ENCODE data around the gene LST1. TPM values are rescaled to one million over a fixed set of nuclear protein-coding genes. Genes with fewer than 3 reads are reported as not detected.

Gene LST1
- total and polyA plus RNA-seq, 2 donors (not counting 1 experiment from before 2014, with no cell fraction given), result 7.4 to 30.5 TPM

DNA sequence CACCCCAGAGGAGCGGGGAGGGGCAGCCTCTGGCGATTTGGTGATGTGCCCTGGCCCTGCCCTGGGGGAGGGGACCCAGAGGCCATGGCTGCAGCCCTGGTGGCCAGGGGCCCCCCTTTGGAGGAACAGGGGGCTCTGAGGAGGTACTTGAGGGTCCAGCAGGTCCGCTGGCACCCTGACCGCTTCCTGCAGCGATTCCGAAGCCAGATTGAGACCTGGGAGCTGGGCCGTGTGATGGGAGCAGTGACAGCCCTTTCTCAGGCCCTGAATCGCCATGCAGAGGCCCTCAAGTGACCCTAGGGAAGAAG is 27.8 kb upstream of the LST1 start:
- no peaks in the 10 kb centered on the region for H3K27me3 Mint-ChIP-seq
- peaks cover 74 to 75% of the 10 kb centered on the region in 2 donors for H3K4me1 ChIP-seq (ENCODE audit: control insufficient read depth in 2 of 2, insufficient read depth in 2 of 2, low read length in 2 of 2)
- TF ChIP-seq, protein P1, sequence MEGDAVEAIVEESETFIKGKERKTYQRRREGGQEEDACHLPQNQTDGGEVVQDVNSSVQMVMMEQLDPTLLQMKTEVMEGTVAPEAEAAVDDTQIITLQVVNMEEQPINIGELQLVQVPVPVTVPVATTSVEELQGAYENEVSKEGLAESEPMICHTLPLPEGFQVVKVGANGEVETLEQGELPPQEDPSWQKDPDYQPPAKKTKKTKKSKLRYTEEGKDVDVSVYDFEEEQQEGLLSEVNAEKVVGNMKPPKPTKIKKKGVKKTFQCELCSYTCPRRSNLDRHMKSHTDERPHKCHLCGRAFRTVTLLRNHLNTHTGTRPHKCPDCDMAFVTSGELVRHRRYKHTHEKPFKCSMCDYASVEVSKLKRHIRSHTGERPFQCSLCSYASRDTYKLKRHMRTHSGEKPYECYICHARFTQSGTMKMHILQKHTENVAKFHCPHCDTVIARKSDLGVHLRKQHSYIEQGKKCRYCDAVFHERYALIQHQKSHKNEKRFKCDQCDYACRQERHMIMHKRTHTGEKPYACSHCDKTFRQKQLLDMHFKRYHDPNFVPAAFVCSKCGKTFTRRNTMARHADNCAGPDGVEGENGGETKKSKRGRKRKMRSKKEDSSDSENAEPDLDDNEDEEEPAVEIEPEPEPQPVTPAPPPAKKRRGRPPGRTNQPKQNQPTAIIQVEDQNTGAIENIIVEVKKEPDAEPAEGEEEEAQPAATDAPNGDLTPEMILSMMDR (IDR thresholded peaks at IDR 0.05), result no peak
- TF ChIP-seq EZH2 (IDR thresholded peaks at IDR 0.05; ENCODE audit: borderline replicate concordance, insufficient read depth, low read depth, low read length, poor library complexity, severe bottlenecking), result no peak
- H3K27me3 ChIP-seq (replicated peaks in 1 of 4; ENCODE audit: control extremely low read depth in 1 of 4, control insufficient read depth in 3 of 4, insufficient read depth in 4 of 4, low read length in 3 of 4), result no peaks in the 10 kb centered on the region
- ChIA-PET CTCF (interaction anchor here (1.2 to 29.4 kb wide), 4 partner anchors 8 to 169 kb away, joined by 4 to 2241 read pairs (median 28); partner anchors contain the start of genes LST1, LTB, NCR3 and TNF), POLR2A (interaction anchor here (0.6 to 42.6 kb wide), 4 partner anchors 16 to 1515 kb away, joined by 3 to 1450 read pairs (median 4); partner anchors contain the start of genes DDX39B, HLA-DPA1, LST1 and LTA)
- H4K20me1 ChIP-seq (ENCODE audit: control insufficient read depth, insufficient read depth, low read length, poor library complexity, severe bottlenecking), result peaks cover 20% of the 10 kb centered on the region
- intact Hi-C loops (cut with micrococcal nuclease), result loop anchor here (2.0 kb wide), 1 partner anchor 23 kb away; no protein-coding TSS in a partner anchor
- H3K27ac ChIP-seq (ENCODE audit: low read length in 2 of 2), result peak overlapping the region; percentile 80 to 87
- WGBS (ENCODE audit: insufficient coverage), result 44% methylated on average over 8 of the region's 8 CpGs
- H3K27ac Mint-ChIP-seq, result peak overlapping the region; percentile 94
- H3K4me3 ChIP-seq (ENCODE audit: control extremely low read depth in 1 of 5, extremely low read depth in 1 of 5, insufficient read depth in 1 of 5, low read depth in 2 of 5, low read length in 4 of 5), result peak overlapping the region in 4 of 5 experiments; percentile 32 to 61 (median 42)
- H3K4me3 Mint-ChIP-seq, result peak overlapping the region; percentile 92
- ATAC-seq (ENCODE audit: low read depth) (no peak), DNase-seq (no peak)
- H3K4me1 Mint-ChIP-seq, result peaks cover 77% of the 10 kb centered on the region
- H3K36me3 ChIP-seq (replicated peaks in 1 of 2; ENCODE audit: control extremely low read depth in 1 of 2, control insufficient read depth in 1 of 2, extremely low read depth in 1 of 2, insufficient read depth in 2 of 2, low read length in 1 of 2), result peaks cover 0 to 3% of the 10 kb centered on the region in 2 experiments
- peak overlapping the region; percentile 92 for H3K4me2 ChIP-seq (replicated peaks; ENCODE audit: low read depth, low read length, poor library complexity, severe bottlenecking)
- no peak overlapping the region for H2AFZ ChIP-seq (ENCODE audit: insufficient read depth, low read depth, low read length, poor library complexity, severe bottlenecking)
- peaks cover 55% of the 10 kb centered on the region for H3K79me2 ChIP-seq (ENCODE audit: control insufficient read depth, insufficient read depth, low read length)
- no peaks in the 10 kb centered on the region for H3K9me3 ChIP-seq (ENCODE audit: control extremely low read depth in 1 of 3, control insufficient read depth in 2 of 3, insufficient read depth in 1 of 3, low read length in 2 of 3)
- no peaks in the 10 kb centered on the region for H3K9me3 Mint-ChIP-seq (ENCODE audit: insufficient read depth)
- H3K9ac ChIP-seq (ENCODE audit: low read length), result peak overlapping the region; percentile 54

All from B cell (primary cell).